Activated naive CD4-positive, alpha-beta T cell (primary cell): ENCODE data around the gene GAB2.

Experiments used
- DNase-seq, 4 experiments: peaks; one replicate each; lab custom pipeline; 2025; lab: John Stamatoyannopoulos, UW

GAB2 gene

DNA sequence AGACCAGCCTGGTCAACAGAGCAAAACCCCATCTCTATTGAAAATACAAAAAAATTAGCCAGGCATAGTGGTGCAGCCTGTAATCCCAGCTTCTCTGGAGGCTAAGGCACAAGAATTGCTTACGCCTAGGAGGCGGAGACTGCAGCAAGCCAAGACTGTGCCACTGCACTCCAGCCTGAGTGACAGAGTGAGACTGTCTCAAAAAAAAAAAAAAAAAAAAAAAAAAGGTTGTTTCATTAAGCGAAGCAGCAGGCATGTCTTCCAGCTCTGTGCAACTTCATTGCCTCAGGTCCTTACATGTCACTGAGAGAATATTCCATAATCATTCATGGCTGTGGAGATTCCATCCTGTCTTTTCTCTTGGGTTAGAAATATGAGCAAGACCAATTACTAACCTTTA, 16.9 kb downstream of the GAB2 start:
- DNase-seq = no peak

DNA sequence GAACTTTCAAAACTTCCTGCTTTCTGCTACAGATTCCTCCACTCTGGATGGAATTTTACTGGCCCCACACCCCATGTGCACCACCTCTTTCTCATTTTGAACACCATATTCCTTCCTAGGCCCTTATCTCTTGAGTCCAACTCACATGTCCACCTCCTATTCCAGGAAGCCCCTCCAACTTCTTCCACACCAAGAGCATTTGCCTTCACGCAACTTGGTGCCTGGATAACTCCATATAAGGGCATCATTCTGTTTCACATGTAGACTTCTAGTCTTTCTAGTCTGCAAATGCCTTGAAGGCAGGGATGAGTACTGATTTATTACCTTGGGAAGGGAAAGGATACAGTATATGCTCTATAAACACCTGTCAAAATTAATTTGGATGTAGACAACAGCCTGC, 17.5 kb downstream of the GAB2 start:
- no peak for DNase-seq

DNA sequence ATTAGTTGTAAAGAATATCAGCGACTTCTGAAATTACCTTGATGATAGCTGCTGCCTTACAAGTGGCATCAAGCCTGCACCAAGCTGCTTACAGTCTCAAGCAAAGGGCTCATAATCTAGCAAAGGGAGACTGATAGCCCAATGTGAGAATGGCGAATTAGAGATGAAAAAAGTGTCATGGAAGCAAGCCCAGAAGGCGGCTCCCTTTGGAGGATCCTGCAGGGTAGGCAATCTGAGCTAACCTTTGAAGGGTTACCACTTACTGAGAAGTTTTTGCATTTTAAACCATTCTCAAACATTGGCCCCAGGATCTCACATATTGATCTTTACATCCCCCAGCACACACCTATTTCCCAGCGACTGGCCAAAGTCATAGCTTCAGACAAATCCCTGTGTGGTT, 18.5 kb downstream of the GAB2 start:
- no peak for DNase-seq

DNA sequence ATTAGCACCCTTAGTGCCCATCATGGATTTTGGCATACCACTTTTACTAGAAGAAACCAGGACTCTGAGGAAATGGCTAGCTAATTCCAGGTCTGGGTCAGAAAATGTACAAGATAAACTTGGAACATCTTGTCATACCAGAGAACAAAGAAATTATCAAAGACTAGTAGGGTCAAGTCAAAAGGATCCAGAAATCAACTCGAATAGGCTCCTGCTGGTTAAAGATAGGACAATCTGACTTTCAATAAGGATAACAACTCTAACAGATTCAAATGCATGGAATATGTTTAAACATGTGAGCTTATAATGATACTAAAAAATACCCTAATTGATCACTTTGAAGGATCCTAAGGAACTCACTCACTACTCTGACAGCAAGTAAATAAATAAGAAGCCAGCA, 18.9 kb downstream of the GAB2 start:
- DNase-seq = no peak

DNA sequence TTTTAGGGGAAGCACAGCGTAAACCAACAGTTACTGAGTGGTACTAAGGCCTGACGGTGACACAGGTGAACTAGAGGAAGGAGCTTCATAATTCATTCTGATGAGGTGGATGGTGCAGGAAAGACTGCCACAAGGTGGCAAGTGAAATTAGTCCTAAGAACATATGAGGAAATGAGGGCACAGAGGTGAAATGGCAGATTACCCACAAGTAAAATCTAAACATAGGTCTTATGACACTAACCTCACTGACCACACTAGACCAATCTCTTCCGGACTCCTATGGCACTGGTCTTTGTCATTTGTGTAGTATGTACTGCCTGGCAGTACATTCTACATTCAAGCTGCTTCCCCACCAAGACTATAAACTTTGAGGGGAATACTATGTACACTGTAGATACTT, 20.2 kb downstream of the GAB2 start:
- no peak for DNase-seq

DNA sequence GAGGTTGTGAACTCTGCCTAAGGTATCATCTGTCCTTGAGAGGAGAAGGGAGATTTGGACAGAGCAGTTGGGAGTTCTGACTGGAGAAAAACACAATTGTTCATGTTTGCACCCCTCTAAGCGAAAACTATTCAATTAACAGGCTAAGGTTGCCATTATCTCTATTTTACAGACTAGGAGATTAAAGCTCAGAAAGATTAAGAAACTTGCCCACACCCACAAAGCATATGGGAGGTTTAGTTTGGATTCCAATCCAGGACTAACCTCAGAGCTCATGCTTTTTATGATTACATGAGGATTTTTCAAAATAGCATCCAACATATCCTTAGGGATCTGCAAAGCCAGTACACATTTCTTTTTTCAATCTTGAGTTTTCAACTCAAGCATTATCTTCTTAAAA, 22.0 kb downstream of the GAB2 start:
- DNase-seq = no peak

DNA sequence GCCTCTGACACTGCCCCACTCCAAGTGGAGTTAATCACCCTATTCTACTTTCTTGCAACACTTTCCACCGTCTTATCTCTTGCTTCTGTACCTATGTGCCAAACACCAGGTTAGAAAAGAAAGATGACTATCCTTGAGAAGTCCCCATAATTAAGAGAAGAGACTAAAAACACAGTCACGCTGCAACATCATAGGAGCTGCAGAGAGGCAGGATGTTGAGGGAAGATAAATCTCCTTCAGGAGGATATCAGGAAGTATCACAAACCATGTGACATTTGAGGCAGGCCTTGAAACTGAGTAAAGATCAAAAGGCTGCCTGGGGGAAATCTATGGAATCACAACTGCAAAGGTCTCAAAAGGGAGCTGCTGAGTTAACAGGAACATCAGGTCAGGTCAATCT, 24.8 kb downstream of the GAB2 start:
- no peak for DNase-seq

DNA sequence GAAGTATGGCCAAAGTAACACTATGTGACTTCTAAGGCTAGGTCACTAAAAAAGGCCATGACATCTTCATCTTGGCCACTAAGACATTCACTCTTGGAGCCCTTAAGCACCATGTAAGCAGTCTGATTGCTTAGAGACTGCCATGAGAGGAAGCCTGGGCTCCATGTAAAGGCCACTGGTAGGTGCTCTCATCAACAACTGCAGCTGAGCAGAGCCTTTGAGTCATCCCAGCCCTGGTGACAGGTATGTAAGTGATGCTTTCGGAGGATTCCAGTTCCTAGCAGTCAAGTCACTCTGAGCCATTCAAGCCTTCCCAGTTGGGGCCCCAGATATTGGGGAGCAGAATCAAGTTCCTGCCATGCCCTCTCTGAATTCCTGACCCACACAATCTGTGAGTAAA, 26.2 kb downstream of the GAB2 start:
- no peak for DNase-seq

DNA sequence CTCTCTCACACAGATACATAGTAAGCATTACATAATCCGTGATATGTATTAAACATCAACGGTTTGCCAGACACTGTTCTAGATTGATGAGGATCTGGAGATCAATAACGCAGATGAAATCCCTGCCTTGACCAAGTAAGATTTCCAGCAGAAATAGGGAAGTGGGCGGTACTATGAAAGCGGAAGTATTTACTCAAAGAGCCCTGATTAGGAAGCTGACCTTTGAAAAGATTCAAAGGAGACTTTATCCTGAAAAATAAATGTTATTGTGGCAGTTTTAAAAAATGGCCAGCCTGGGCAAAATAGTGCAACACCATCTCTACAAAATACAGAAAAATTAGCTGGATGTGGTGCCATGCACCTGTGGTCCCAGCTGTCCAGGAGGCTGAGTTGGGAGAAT, 26.8 kb downstream of the GAB2 start:
- DNase-seq = no peak

DNA sequence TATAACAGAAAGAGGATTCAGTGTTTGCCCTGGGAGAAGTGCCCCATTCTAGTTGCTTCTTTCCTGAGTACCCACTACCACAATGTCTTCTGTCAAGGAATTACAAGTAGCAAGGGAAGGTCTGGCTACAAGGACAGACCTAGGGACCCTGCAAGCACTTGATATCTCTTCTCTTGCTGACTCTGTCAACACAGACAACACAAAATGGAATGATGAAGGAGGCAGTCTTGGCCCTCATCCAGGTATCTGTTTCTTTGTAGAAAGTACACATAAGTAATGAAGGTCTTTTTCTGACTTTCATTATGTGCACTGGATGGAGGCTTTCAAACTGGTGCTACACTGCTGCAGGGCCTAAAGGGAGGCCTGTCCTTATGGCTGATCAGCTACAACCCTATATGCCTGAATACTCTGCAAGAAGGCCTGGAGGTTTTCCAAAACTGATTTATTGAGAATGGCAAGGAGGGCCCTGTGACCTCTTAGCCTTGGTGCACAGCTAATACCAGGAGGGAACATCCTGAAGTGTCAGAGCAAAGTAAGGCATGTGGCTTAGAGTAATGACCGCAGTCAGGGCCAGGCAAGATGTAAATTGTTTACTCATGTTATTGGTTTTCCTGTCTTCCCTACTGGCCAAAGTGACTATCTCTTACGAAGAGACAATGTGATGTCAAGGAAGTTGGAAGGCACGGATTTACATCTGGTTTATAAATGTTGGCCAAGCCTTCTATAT, 31.2 kb downstream of the GAB2 start:
- DNase-seq = no peak

DNA sequence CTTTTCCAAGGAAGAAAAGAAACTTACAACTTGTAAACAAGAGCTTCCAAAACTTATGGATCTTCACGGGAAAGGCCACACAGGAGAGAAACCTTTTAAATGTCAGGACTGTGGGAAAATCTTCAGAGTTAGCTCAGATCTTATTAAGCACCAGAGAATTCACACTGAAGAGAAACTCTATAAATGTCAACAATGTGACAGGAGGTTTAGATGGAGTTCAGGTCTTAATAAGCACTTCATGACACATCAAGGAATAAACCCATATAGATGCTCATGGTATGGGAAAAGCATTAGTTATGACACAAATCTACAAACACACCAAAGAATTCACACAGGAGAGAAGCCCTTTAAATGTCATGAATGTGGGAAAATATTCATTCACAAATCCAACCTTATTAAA, 32.4 kb downstream of the GAB2 start:
- no peak for DNase-seq

DNA sequence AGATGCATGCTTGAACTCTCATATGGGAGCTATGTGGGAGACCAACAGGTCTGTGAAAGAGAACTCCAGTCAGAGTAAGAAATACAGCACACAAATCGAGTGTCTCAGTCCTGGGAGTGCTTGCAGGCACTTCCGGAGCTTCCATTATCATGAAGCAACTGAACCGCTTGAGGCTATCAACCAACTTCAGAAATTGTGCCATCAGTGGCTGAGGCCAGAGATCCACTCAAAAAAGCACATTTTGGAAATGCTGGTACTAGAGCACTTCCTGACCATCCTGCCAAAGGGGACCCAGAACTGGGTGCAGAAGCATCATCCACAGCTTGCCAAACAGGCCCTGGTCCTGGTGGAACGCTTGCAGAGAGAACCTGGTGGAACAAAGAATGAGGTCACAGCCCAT, 33.4 kb downstream of the GAB2 start:
- no peak for DNase-seq

DNA sequence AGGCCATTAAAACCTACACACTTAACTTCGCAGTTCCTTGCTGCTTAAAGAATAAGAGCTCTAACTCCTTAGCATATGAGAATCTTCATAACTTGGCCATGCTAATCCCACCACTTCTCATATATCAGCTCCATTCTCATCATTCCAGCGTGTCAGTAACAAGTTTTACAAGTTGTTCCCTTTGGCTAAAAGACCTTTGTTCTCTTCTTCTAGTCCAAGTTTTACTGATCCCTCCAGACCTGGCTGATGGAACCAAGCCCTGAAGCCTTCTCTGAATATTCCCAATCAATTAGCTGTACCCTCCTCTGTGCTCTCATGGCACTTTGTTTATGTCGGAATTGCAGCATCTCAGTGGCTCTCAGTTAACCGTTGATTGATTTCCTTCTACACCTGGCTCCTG, 35.8 kb downstream of the GAB2 start:
- no peak for DNase-seq

DNA sequence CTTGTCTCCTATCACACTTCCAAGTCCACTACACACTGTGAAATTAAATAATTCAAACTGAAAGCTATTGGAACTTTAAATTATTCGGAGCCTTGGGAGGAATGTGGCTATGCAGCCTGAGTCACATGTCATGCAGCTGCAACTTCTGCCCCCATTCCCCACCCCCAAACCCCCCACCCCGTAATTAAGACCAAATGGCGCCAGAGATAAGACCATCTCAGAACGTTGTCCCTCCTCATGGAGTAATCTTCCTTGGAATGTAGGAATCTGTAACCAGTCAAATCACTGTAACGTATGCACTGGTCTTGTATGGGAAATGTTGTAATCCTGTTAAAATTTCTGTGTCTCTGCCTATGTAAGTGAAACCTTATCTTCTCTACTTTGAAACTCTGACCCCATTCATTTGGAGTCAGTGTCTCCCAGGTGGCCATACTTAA, 37.0 kb downstream of the GAB2 start:
- DNase-seq = no peak

DNA sequence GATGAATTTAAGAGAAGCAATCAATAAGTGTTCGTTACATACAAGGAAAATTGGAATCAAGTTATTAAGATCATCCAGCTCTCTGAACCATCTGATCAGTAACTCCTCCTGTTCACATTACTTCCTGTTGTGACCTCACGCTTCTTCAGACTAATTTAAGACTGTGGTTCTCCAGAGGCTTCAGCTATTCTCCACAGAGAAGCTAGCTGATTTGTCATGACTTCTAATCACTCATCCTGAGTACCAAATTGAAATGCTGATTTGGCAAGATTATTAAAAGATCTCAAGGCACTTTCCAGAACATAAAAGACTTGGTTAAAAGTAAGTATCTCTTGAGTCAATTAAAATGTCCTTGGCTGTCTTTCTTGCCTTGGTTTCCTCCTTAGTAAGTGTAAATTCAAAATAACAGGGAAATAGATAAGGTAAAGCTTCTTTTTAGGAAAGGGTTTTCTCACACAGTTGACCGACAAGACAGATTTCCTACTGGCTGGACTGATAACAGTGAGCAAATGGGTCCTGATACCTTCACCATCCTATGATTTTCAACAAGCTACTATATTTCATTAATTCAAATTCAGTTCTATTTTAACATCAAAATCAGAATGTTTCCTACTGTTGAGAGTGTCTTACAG, 38.5 kb downstream of the GAB2 start:
- no peak for DNase-seq

DNA sequence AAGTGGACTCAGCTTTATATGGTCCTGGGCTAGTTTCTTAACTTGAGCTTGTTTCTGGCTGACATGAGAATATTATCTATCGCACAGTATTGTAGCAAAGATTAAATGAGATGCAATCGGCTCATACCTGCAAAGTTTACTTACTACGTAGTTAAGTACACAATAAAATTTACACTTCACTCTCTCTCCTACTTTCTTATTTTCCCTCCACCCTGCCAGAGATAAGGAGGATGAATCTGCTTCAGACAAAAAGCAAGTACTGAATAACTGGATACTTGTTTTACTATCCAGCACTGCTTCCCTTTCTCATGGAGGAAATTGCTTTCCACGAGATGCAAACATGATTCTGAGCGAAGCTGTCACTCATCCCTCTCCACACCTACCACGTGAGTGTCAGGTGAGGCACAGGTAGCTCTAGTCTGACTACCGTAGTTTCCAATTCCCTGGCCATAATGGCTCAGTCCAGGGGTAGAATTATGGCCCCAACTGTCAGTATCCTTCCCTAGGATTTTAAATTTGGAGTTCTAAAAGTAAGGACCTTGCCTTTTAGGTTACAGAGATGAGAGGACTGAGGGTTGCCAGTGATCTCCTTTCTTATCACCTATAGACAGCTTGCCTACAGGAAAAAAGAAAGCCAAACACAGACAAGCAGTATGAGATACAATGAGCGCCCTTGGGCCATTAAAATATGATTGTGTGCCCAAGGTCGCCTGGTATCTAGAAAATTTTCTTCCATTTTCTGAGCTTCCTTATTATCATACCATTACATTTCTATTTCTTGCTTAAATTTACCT, 39.8 kb downstream of the GAB2 start:
- DNase-seq = no peak

DNA sequence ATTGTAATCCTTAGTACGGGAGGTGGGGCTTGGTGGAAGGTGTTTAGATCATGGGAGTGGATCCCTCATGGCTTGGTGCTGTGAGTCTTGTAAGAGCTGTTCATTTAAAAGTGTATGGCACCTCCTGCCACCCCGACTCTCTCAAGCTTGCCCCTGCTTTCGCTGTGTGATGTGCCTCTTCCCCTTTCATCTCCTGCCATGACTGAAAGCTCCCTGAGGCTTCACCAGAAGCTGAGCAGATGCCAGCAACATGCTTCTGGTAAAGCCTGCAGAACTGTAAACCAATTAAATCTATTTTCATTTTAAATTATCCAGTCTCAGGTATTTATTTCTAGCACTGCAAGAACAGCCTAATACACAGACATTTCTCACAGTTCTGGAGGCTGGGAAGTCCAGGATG, 40.8 kb downstream of the GAB2 start:
- no peak for DNase-seq

DNA sequence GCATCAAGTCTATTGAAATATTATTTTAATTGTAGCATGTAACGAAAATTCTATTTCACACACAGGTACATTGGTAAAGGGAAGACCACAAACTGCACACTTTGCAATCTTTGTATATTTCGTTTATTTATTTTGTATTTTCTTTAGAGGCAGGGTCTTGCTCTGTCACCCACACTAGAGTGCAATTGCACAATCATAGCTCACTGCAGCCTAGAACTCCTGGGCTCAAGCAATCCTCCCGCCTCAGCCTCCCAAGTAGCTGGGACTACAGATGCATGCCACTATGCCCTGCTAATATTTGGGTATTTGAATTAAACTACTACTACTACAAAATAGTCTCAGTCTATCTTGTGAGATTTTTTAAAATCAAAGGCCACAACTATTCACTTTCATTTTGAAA, 42.7 kb downstream of the GAB2 start:
- DNase-seq = no peak

DNA sequence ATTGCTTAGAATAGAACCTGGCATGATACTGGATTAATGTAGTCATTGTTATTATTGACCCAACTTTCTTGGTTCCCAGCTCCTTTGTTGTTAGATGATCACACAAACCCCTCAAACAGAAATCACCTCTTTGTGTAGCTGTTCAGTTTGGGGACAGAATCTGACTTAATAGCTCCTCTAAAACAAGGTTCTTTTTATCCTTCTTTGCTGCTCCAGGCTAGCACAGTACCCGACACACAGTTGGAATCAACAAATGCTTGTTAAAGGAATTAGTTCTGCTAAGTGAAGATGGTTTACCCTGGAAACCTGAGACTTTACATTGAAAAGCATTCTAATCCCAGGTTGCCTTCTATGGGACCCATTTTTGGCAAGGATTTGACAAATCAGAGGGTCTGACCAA, 43.9 kb downstream of the GAB2 start:
- DNase-seq = no peak

DNA sequence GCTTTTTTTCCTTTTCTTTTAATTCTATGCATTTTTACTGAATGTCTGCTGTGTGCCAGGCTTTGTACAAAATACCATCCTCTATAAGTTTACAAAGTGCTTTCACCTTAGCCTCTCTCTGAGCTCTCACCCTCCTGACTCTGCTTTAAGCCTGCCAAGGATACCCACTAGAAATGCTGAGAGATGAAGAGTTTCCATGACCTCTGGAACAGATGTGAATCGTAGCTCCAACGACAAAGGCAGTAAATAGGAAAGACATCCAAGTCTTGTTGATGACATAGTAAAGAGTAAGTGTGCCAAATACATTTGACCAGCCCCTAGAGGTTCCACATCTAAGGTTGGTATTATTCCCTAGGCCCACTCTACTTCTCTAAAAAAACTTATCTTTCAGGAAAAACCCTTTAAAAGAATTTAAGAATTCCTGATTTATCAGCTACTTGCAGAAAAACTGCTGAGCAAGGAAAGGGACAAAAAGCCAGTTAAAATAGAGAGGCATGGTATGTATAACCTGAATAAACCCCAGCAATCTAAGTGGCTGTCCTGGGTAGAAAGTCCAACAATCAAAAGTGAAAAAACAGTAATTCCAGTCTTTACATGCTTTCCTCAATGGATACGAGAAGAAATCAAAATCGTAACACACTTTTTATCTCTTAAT, 45.4 kb downstream of the GAB2 start:
- DNase-seq = no peak

DNA sequence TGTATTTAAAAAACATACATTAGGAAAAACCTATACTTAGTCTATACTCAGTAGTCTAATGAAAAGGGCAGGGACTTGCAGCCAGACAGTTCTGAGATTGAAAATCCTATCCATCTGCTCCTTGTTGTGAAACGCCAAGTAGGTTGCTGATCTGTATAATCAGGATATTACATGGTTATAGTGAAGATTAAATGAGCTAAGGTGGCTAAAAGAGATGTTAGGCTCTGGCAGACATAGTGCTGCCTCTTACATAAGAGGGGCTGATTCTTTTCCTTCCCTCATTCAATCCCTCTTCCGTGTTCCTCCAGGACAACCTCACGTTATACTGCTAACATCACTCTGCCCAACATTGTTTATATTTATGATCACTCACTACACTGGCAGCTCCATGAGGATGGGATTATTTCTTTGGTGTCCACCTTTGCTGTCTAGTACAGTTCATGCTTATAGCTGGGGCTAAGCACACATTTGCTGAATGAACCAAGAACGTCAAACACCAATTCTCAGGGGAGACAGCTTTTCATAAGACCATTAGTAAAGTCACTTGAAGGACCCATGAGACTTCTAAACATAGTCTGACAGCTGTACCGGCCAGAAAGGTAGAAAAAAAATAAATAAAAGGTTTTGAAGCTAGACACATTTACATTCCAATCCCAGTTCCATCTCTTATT, 46.3 kb downstream of the GAB2 start:
- no peak for DNase-seq
